Effector CD8-positive, alpha-beta T cell (primary cell): Measurements from ENCODE around the gene CHCHD3.

ENCODE experiments used
- DNase-seq: peaks from one replicate; lab custom pipeline; 2025; lab: John Stamatoyannopoulos, UW

The CHCHD3 gene

DNA sequence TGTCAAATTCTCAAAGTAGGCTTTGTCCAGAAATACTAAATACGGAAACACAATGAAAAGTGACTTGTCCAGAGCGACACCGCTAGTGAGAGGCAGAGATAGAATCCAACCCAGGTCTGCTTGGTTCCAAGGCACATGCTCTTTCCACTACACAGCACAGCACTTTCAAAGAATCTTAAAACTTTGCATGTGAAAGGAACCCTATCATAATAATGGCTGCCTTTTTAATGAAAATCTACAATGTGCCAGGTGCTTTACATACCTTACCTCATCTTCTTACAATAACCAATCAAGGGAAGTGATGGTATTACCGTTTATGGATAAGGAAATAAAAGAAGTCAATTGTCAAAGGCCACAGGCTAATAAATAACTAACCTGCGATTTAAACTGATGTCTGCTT is 2.6 kb downstream of the CHCHD3 start:
- no peak for DNase-seq

DNA sequence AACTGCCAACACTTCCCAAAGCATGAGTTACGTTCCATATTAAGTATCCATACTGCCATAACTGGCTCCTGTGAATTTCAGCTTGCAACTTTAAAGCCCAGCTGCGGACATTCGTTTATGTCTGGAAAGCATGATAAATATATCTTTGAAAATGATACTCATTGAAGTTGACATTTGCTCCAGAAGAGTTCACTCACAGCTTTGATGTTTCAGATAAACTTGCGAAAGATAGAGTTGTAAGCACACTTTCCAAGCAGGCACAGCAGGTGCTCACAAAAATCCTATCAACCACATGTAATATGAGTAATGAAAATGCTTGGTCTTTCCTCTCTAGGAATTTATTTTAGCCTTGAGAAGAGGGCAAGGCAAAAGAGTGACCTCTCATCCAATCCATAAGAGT is 4.5 kb downstream of the CHCHD3 start:
- DNase-seq, result no peak

DNA sequence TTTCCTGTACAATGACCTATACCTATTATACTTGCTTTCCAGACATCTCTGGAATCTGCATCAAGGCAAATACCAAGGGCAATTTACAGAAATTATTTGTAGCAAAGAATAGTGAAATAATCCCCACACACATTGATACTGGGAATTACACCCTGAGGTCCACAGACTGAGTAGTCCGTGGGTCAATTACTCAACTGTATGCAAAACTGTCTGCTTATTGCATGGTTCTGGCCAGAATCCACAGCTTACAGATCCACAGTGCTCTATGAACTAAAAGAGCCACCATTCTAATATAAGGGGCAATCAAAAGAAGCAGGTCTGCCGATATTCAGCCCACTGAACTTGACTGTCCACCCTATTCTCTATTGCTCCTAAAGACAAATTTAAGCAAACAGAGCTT is 5.7 kb downstream of the CHCHD3 start:
- DNase-seq, result no peak

DNA sequence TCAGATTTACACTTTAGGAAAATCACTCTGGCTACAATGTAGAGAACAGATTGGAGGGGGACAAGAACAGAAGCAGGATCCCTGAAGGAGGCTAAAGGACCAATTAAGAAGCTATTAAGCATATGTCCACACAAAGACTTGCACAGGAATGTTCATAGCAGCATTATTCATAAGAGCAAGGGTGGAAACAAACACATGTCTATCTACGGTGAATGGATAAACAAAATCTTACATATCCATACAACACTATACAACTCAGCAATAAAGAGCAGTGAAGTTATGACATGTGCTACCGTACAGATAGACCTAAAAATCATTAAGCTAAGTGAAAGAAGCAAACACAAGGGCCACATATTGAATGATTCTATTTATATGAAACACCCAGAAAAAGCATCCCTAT is 10.4 kb downstream of the CHCHD3 start:
- DNase-seq, result no peak

DNA sequence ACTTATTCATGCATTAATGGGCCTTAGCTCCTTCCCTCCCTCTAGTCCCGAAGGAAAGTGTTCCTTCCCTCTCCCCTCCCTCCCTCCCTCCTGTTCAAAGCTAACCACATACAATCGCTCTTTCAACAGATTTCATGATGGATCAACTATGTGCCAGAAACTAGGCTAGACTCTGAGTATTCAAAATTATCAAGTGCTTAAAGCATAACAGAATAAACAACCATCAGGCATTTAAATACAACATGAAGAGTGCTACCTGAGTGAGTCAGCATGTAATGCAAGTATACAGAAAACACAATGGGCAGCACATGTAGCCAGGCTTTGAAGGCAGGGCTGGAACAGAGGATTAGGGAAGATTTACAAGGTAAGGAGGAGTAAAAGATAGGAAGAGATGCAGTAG is 11.3 kb downstream of the CHCHD3 start:
- DNase-seq, result no peak

DNA sequence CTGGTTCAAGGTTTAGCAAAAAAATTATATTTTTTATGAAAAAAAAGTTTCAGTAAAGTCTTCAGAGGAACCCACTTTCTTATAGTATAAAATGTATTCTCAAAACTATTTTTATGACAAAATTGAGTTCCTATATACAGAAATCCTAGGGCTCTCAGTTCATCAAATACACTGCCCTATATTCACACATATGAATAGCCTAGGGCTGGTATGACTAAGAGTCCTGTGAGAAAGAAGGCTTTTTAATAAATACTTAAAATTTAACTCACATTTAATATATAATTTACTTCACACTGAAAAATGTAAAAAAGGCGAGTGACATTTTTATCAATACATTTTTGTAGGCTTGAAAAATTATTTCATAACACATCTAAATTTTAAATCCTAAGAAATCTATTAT is 16.6 kb downstream of the CHCHD3 start:
- no peak for DNase-seq

DNA sequence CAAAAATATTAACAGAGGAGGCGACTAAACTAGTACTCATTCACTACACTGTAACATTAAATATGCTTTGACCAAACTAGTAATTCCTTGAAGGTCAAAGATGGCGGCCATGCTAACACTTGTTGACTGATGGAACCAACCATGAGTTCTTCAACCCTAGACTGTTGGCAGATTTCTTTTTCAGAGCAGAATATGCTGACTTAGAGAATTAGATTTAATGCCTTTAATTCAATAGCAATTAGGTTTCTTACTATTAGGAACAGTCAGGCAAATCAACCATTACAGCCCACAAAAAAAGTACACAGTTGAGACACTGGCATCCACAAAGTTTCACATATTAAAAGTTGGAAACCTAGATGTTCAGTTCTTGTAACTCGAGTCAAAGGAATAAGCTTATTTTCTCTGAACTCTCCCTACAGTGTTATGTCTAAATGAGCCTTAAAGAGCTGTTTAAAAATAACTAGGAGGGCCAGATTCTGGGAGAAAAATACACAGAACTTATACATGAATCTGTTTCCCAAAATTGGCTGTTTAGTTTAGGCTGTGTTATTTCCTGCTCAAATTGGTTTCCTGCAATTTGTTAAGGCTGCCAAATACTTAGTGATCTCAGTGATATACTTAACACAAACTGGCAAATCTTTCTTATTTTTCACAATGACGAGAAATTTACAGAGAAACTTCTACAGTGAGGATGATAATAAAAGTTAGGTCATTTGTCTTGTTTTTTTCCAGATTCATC is 17.6 kb downstream of the CHCHD3 start:
- no peak for DNase-seq

DNA sequence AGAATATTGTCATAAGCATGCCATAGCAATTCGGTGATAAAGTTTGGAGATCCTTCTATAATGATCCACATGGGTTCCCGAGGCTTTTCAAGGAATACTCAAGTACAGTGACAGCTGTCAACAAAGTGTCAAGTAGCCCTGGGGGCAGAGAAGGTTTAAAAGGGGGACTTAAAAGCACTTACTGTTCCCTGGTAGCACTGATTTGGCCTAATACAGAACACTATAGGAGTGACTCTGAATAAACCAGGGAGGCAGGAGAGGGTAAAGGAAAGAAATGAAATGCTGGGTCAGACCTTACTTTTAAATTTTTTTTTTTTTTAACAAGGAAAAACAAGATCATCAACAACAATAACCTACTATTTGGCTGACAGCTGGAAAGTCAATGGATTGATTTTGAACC is 20.1 kb downstream of the CHCHD3 start:
- DNase-seq, result no peak

DNA sequence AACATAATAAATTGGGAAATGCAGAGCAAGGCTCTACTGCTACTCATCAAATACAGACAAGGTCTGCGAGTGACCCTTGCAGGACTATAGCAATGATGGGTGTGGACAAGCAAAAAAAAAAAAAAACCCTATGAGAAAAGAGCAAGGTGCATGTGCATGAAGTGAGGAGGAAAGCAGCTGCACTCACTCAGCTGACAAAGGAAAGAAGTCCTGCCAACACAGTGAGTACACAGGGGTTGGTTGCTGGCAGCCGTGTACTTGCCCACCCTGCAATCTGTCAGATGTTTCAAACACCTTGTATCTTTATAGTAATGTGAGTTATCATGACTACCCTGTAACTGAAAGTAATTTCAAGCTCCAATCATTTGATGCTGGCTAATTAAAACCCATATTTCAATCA is 20.5 kb downstream of the CHCHD3 start:
- no peak for DNase-seq

DNA sequence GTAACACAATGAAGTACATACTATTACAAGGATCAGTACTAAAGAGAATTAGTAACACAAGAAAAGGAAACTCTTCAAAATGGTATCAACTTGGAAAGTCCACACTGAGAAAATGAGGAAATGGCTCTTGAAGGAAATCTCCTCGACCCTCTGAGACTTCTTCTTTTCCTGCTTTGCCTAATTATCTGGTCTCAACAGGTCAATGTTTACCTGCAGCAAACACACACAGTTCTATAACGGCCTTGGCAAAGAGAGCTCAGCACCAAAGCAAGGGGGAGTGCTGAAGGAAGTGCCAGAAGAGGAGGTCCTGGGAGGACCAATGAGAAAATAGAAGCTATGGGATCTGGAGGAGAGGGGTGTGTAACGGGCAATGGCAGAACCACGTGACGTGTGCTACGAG is 21.9 kb downstream of the CHCHD3 start:
- DNase-seq, result no peak

DNA sequence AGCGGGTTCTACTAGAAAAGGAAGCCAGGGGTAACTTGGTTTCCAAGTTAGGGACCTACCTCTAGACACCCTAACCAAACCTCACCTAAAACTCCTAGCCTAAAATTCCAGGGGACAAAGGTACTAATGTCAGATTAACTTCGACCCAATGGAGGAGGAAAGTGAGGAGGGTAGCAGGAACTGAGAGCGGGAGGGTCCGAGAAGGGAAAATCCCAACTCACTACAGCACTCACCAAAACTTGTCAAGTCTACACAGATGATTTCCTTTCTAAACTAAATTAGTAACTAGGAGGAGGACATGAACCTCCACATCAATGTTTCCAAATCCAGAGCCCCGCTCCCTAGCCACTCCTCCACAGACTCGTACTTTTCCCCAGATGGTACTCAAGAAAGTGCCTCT is 22.6 kb downstream of the CHCHD3 start:
- DNase-seq, result no peak

DNA sequence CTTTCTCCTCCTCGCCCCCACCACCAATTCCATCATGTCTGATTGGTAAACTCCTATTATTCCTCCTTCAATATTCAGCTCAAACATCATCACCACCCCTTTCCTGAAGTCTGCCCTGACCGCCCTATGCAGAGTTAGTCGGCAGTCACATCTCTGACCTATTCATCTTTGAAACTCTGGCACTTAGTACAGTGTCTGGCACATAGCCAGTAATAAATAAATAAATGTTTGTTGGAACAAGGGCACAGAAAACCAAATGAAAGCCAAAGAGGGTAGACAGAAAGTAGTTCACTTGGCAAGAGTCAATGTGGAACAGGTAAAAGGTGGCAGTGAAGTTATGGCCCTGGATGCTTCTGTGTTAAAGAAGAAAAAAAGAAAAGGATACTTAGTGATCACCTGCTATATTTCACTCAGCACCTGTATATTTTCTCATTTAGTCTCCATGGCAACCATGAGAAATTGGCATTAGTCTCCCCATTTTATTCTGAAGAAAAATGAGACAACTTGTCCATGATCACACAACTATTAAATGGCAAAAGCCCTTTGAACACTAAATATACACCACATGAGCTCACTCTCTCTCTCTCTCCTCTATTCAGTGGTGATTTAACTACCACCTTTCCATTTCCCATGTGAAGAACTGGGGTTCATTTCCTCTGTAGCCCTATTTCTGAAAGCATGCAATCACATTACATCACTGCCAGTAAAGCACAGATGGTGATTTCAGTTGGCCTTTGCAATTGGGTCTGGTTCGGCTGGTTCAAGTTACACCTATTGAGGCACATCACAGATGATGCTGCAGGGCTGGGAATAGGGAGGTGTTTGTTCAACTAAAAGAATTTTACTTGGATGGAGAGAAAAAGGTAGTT is 25.3 kb downstream of the CHCHD3 start:
- DNase-seq, result no peak

DNA sequence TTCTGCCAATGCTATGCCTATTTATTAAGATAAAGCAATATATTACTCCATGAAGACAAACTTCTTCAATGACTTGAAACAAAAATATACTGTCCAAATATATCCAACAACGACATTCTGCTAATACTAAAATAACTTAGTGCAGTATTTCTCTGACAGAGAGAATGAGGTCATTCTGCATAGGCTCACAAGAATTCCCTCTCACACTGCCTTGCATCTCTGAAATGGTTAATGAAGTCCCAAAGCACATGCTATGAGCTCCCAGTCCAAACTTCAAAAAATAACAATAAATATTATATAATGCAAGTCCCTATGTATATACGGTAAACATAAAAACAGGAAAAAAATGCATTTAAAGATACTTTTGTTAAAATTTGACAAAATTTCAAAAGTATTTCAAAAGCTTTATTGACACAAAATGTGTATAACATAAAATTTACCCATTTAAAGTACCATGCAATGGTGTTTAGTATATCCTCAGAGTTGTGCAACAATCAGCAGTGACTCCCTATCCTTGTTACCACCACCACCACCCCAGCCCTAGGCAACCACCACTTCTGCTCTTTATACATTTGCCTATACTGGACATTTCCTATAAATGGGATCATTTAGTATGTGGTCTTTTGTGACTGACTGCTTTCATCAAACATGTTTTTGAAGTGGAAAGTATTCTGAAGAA is 27.6 kb downstream of the CHCHD3 start:
- no peak for DNase-seq

DNA sequence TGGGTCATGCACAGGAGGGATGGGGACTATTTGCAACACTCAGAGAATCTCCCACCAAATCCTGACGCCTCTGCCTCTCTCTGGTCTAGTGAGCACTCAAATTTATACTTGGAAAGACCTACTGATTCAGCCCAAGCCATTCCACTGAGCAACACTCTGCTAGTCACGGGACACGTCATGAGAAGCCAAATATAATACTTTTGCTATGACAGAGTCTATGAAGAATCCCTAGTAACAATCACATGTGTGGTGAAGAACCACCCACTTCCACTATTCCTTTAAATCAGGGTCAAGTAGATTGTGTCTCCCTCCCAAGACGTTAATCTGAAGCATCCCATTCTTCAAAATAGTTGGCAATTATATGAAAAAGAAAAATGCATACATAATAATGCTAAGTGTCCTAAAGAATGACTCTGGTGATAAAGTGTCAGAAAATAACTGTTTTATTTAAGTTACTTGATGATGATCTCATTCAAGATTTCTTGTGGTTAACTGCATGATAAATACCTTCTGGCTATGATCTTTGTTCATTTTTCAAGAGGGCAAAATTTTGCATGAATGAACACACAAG is 28.5 kb downstream of the CHCHD3 start:
- DNase-seq, result no peak

DNA sequence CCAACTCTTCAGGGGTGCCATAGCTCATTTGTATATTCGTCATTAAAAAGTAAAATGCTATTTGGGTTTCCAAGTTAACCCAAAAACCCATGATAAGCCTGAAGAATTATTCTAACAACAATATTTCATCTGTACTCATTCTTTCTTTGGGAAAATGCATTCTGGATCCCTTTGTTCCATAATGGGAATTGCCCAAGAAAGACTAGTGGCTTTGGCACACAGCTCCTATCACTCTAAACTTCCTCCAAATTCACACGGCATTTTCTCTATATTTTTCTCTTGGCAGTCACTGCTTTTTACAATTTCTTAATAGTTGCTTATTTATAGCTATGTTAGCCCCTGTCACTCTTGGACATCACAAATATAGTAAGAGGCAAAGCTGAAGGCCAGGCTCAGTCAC is 29.1 kb downstream of the CHCHD3 start:
- DNase-seq, result no peak

DNA sequence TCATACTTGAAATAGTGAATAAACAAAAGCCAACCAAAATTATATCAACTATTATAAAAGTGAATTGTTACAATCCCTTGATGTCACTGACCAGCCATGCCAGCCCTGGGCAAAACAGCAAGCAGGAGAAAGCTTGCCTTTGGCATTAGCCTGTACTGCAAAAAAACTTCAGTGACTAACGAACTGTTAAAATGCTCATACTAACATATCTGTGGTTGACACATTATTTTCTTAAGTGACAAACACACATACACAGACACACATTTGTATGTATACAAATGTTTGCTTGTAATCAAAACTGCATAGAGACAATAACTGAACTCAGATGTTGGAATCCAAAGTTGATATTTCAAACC is 29.5 kb downstream of the CHCHD3 start:
- no peak for DNase-seq

DNA sequence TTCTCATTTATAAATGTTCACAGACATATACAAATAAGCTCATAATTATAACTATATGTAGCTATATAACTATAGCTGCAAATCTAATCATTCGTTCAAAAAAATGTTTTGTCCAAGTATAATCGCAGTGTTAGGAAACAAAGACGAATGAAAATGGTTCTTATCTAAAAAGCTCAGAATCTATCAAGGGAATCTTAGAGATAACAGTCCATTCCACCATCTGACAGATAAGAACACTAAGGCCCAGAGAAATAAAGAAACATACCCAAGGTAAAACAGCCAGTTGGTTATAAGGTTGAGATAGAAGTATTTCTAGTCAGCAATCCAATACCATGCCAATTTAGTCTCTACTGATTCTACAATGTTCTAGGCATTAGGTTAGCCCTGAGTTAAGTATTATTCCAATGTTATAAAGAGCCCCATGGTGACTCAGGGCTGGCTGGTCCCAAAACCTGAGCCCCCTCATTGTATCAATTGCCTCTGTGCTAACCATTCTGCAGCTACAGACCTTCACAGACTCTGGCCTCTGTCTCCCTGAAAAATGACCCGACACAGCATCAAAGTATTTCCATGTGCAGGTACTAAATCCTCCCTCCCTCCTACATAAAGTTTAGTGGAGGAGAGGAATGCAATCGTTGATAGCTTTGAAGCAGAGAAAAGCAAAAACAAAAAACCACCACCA is 30.0 kb downstream of the CHCHD3 start:
- no peak for DNase-seq

DNA sequence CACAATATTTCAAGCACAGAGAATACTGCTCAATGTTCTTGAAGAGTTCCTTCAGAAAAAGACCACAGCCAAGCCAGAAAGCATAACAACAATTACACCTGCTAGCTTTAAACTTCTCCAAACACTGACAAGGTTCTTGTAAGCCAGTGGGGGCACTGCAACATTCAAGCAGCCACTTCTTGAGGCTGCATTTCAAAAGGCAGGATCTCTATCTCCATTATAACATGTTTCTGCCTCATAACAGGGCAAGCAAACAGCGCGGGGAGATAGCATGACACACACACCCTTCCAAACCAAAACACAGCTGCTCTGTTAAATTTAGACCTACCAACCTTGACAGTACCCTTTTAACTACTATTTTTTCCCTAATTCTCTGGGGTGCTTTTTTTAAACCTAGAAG is 30.8 kb downstream of the CHCHD3 start:
- DNase-seq, result no peak

DNA sequence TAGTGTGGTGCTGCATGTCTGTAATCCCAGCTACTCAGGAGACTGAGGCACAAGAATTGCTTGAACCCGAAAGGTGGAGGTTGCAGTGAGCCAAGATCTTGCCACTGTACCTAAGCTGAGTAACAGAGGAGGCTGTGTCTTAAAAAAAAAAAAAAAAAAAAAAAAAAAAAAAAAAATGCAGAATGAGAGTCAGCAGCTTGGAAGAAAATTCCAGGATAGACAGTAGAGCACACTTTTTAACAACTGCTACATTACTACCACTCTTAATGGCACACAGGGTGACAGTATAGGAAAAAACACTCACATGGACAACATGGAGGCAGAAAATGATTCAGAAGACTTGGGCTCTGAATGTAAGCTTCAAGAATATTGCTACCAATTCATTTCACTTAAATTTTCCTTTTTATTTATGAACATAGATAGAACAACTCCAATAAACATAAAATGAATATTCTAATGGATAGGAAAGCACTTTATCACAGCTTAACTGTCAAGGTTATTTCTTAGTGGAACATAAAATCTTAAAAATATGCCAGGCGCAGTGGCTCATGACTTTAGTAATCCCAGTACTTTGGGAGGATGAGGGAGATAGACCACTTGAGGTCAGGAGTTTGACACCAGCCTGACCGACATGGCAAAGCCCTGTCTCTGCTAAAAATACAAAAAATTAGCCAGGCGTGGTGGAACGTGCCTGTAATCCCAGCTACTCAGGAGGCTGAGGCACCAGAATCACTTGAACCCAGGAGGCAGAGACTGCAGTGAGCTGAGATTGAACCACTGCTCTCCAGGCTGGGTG is 31.5 kb downstream of the CHCHD3 start:
- no peak for DNase-seq

DNA sequence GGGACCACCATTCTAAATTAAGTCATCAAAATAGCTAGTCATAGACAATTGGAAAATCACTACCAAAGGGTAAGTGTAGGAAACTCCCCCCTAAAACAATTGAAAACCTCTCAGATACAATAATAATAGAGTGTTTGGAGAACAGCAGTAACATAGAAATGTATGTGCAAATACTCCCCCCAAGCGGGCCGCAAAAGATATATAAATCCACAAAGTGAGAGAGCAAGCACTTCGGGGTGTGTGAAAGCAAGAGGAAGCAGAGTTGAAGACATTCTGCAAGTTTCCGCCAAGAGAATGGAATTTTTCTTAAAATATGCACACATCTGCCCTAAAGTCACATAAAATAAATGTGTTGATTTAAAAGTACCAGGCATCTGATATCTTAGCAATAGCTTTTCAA is 33.3 kb downstream of the CHCHD3 start:
- no peak for DNase-seq

DNA sequence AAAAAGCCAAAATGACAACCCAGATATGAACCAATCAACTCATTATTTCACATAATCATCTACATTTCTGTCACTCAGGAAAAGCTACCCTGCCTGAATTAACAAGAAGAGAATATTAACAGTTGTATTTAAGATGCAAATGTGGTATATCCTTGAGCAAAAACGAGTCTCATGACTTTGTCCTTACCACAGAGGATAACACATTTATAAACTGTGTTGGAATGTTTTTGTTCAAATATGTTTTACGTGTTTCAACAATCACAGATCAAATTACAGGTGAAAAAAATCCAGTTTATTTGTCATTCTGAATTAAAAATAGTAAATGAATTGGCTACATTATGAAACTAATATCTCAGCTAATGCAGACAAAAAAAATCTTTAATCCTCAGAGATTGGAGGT is 34.6 kb downstream of the CHCHD3 start:
- DNase-seq, result no peak
